AG20443 (cell line): ENCODE measurements around the gene ZNF366.

Experiments used
- DNase-seq: peaks from one replicate; pipeline ENCODE4 v3.0.0; 2012; ENCODE audit warnings: low spot score, mixed read lengths

ZNF366 gene

GRCh38 chr5:72465066-72465465 is 42.1 kb downstream of the ZNF366 start:
- DNase-seq: no peak

DNA sequence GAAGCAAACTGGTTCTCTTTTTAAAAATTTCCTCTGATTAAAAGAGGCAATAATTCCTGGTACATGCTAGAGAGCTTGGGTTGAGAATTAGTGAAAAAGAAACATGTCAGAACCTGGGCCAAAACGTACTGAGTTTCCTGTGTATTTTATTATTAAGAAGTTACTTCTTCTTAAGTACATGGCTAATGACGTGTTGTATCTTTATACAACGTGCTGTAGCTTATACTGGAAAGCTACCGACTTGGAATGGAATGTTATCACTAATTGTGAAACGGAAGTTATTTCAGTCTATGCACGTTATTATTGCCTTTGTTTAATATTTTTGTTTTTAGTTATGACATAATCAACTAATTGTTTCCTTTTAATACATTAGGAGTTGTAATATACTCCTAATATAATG is 43.1 kb downstream of the ZNF366 start:
- DNase-seq: no peak

GRCh38 chr5:72463449-72464052 is 43.7 kb downstream of the ZNF366 start:
- DNase-seq: no peak

- no peak for DNase-seq
Observed at GRCh38 chr5:72460413-72460812, 46.8 kb downstream of the ZNF366 start.

- no peak for DNase-seq
Observed at GRCh38 chr5:72459913-72460312, 47.3 kb downstream of the ZNF366 start.

- no peak for DNase-seq
Observed at GRCh38 chr5:72459089-72459661, 48.0 kb downstream of the ZNF366 start.

DNA sequence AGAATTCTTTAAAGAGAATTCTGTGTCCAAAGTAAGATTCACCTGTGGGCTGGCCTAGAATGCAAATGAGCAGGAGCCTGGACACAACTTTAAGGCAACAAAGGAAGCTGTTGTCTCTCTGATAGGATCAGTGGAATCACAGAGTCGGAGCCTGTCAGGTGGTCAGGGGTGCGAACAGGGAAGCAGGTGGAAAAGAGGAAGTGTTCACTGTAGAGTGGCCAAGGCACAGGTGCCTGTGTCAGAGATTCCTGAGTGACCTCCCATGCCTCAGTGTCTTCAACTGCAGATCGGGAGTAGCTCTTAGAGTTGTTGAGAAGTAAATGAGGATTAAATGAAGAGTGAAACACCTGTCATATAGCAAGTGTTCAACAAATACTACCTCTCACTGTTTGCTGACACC is 48.8 kb downstream of the ZNF366 start:
- DNase-seq: no peak

GRCh38 chr5:72457491-72457890 is 49.7 kb downstream of the ZNF366 start:
- no peak for DNase-seq

GRCh38 chr5:72456391-72457074 is 50.7 kb downstream of the ZNF366 start:
- DNase-seq: no peak

DNA sequence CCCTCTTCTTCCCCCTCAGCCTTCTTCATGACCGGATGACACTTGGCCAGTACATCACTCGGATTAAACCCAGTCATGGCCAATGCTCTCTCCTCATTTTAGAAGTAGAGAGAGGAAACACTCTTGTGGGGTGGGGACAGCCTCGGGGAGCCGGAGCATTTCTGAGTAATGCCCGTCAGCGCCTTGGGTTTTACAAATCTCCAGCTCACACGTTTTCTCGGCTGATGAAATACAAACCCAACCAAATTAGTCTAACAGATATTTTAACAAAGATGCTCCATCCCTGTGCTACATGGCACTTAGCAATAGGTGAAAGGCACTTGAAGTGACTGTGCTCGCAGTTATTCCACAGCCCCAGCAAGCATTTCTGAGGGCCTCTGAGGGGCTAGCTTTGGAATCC is 51.7 kb downstream of the ZNF366 start:
- peak; percentile 44 for DNase-seq

DNA sequence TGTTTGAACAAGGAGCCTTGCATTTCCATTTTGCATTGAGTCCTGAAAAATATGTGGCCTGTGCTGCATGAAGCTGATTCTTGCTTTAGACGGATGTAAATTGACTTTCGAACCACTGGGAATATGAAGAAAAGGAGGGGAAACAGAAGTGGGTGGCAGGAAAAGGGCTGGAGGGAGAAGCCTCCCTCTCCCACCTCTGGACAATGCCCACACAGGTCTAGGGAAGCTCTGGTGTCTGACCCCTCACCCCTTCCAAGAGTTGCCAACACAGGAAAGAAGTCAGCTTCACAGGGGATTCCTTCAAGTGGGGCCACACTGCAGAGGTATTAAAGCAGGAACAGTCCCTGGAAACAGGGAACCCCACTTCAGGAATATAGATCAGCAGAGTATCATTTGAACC is 52.2 kb downstream of the ZNF366 start:
- no peak for DNase-seq

DNA sequence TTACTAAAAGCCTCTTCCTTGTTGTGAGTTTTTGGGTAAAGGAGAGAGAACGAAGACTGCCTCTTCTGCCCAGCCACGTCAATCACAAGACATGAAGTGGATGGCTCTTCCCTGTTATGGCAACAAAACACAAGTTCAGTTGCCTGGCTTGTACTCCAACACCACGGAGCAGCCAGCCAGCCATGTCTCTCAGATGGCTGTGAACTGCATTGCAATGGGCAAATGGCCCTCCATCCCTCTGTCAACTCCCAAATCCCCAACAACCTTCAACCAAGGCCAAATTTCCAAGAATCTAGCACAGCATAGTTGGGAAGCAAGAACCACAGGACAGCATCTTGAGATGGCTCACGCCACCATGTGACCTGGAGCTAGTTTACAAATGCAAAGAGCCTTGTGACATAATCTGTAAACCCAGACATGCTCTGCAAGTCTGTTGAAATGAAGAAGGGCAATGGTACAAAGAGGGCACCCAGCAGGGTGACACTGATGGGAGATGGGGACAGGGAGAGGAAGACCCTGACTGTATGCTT is 53.9 kb downstream of the ZNF366 start:
- peak; percentile 31 for DNase-seq

- peak; percentile 81 for DNase-seq
Observed at GRCh38 chr5:72452515-72453245, 54.5 kb downstream of the ZNF366 start.

GRCh38 chr5:72451741-72452505 is 55.3 kb downstream of the ZNF366 start:
- DNase-seq: peak; percentile 87

DNA sequence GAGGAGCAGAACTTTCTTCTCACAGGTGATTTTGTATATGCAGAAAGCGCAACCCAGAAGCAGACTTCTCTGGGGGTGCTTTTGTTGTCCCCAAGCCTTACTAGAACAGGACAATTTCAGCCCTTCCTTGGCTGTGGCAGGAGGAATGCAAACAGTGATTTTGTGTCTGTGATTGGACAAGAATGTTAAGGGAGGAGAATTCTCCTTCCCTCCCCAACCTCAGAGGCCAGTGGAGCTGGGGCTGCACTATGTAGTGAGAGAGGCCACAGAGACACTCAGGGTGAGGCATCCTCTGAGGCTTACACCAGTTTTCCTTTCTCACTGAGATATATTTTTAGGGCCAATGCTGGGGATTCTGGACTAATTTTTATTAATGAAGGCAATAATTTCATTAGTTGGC is 58.8 kb downstream of the ZNF366 start:
- DNase-seq: peak; percentile 32

GRCh38 chr5:72447751-72448150 is 59.5 kb downstream of the ZNF366 start:
- DNase-seq: no peak

- no peak for DNase-seq
Observed at GRCh38 chr5:72445969-72446368, 61.2 kb downstream of the ZNF366 start.

- DNase-seq: no peak
Observed at GRCh38 chr5:72443883-72444282, 63.3 kb downstream of the ZNF366 start.

- peak; percentile 89 for DNase-seq
Observed at GRCh38 chr5:72441862-72442540, 65.2 kb downstream of the ZNF366 start.

DNA sequence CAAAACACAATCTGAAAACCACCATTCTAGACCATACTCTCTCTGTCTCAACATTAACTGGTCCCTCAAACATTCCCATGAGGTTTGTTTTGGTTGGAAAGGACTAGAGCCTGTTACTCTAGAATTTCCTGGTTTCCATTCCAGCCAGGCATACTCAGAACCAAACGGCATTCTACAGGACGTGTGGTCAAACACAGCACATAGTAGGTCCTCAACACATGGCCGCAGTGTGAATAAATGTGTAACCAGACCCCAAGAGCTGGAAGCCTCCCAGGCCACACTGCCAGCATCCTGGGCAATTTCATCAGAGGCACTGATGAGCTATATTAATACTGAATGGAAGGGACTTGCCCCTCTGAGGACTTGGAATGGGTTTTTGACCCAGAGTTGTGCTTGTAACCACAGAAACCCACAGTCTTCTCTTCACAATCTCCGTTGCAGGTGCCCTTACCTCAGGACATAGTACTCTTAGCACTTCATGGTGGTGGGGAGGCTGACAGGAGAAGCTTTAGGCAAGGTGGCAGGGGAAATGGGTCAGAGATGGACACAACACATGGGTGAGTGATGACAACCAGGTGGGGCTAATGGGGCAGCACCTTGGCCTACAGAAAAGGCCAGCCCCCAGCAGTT is 66.0 kb downstream of the ZNF366 start:
- DNase-seq: no peak

- no peak for DNase-seq
Observed at GRCh38 chr5:72440207-72440638, 67.0 kb downstream of the ZNF366 start.
